GM12801 (cell line): ENCODE data around the gene TRIM38.

ENCODE experiments used
- TF ChIP-seq, protein P1 (sequence below): IDR thresholded peaks from one replicate; pipeline ENCODE4 v1.5.1; 2011; ENCODE audit warnings: control low read depth; ENCODE audit not compliant: insufficient read length; ENCODE audit errors: extremely low read depth

TRIM38 gene

GRCh38 chr6:25944688-25945574 is 17.7 kb upstream of the TRIM38 start:
- TF ChIP-seq, protein P1, sequence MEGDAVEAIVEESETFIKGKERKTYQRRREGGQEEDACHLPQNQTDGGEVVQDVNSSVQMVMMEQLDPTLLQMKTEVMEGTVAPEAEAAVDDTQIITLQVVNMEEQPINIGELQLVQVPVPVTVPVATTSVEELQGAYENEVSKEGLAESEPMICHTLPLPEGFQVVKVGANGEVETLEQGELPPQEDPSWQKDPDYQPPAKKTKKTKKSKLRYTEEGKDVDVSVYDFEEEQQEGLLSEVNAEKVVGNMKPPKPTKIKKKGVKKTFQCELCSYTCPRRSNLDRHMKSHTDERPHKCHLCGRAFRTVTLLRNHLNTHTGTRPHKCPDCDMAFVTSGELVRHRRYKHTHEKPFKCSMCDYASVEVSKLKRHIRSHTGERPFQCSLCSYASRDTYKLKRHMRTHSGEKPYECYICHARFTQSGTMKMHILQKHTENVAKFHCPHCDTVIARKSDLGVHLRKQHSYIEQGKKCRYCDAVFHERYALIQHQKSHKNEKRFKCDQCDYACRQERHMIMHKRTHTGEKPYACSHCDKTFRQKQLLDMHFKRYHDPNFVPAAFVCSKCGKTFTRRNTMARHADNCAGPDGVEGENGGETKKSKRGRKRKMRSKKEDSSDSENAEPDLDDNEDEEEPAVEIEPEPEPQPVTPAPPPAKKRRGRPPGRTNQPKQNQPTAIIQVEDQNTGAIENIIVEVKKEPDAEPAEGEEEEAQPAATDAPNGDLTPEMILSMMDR = no peak

DNA sequence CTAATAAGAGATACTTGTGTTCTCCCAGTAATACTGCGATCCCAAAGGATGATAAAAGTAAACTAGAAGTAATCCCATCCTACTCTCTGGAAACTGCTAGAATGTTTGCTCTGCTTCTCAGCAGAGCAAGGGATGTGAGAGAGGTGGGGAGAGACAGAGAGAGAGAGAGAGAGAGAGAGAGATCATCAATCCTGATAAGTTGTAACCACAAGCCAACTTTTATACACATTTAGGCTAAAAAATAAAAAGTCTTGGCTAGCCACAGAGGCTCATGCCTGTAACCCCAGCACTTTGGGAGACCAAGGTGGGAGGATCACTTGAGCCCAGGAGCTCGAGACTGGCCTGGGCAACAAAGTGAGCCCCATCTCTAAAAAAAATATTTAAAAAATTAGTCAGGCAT is 16.0 kb upstream of the TRIM38 start:
- TF ChIP-seq, protein P1 = no peak

DNA sequence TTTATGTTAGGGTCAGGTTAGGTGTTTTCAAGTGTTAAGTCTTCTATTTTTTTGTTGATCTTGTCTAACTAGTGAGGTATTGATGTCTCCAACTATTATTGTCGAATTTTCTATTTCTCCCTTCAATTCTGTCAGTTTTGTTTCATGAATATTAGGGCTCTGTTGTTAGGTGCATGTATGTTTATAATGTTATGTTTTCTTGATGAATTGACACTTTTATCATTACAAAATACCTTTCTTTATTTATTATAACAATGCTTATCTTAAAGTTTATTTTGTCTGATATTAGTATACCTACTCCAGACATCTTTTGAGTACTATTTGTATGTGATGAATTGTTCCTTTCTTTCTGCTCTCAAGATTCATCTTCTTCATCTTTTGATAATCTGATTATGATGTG is 12.9 kb upstream of the TRIM38 start:
- TF ChIP-seq, protein P1 = no peak

DNA sequence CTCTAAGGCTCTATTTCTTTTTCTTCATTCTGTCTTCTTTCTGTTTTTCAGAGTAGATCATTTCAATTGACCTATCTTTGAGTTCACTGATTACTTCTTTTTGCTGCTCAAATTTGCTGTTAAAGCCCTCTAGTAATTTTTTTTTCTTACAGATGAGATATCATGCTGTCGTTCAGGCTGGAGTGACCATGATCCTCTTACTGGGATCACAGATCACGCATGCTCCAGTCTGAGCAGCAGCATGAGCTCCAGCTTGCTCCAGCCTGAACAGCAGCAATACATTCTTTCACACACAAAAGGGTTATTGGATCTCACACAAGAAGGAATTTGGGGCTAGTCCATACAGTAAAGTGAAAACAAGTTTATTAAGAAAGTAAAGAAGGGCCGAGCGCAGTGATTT is 12.3 kb upstream of the TRIM38 start:
- TF ChIP-seq, protein P1 = no peak

- TF ChIP-seq, protein P1 = no peak
Measured at GRCh38 chr6:25951296-25952032, 11.1 kb upstream of the TRIM38 start.

DNA sequence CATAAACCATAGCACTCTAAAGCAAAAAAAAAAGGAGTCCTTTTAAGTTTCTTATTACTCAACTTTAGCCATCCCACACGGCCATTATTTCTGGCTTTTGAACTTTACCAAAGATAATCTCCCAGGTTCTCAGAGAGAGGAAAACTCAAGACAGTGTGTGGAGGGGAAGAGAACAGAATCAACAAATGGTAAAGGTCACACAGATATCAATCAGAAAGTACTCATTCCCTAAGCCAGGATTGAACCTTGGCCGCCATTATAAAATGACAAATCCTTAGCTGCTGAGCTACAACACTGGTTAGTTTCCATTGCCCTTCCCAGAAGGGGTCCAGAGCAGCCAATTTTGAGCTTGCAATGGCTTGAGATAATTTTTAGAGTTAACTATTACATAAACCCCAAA is 10.1 kb upstream of the TRIM38 start:
- TF ChIP-seq, protein P1 = no peak

DNA sequence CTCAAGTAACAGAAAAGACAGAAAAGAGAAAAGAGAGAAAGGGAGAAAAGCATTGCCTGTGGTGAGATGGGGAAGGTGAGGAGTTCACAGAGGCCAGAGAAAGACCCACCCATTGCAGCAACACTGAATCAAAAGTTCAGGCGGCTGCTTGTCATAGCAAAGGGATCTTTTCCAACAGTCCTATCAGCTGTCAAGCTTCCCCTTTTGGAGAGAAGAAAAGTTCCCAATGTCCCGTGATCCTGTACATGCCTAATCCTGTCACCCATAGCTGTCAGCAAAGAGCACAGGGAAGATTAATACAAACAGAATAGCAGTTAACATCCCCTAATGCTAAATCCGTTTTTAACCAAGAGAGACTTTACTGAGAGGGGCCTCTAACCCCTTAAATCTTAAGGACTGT is 8.9 kb upstream of the TRIM38 start:
- TF ChIP-seq, protein P1 = no peak
